Peyer's patch (tissue), 4 donors: ENCODE measurements around the gene GNAL. TPM values are rescaled to one million over a fixed set of nuclear protein-coding genes. Genes with fewer than 3 reads are reported as not detected.

ENCODE experiments used
- DNase-seq, 3 donors: peaks; one replicate each; pipeline ENCODE4 v3.0.0-alpha.2; 2017 to 2019
- H3K27ac ChIP-seq, 4 donors: fragments of 200-600 bp; sonication (generic); one replicate each; pipeline ENCODE4 v1.5.1; 2016 to 2019
- H3K27me3 ChIP-seq, 2 donors: fragments of 200-600 bp; sonication (generic); one replicate each; pipeline ENCODE4 v1.5.1; 2019
- H3K36me3 ChIP-seq, 3 donors: fragments of 200-600 bp; sonication (generic); one replicate each; pipeline ENCODE4 v1.5.1; 2016 to 2019
- H3K4me1 ChIP-seq, 4 donors: fragments of 200-600 bp; sonication (generic); one replicate each; pipeline ENCODE4 v1.5.1; 2016 to 2019
- H3K4me3 ChIP-seq, 4 donors: fragments of 200-600 bp; sonication (generic); 1 replicate in 3 of 4; 2 replicates in 1 of 4; pipeline ENCODE4 v1.5.1; 2016 to 2019; ENCODE audit warnings: mild to moderate bottlenecking in 1 of 4
- H3K9me3 ChIP-seq, 4 donors: fragments of 200-600 bp; sonication (generic); one replicate each; pipeline ENCODE4 v1.5.1; 2016 to 2019; ENCODE audit warnings: mild to moderate bottlenecking in 1 of 4
- CTCF ChIP-seq, 6 experiments: fragments of 450-650 bp in 4 of 6; fragments of 200-600 bp in 2 of 6; sonication (generic) in 1 of 6; IDR thresholded peaks; one replicate each; pipeline ENCODE4 v1.5.1; 2017 to 2019; ENCODE audit warnings: antibody characterized with exemption in 6 of 6, mild to moderate bottlenecking in 3 of 6, moderate library complexity in 1 of 6
- POLR2A ChIP-seq, 2 donors: fragments of 450-650 bp; IDR thresholded peaks; one replicate each; pipeline ENCODE4 v1.5.1; 2017; ENCODE audit warnings: antibody characterized with exemption in 2 of 2, mild to moderate bottlenecking in 2 of 2, moderate library complexity in 2 of 2
- total RNA-seq, 4 donors: library from RNA; depleted of rRNA; stranded (reverse); fragments of >200 nt; gene quantifications; one replicate each; pipeline ENCODE4 v1.1.0, GENCODE V29; 2016

The GNAL gene
- total RNA-seq, 4 donors from 2014 or later, result 2.5 to 7.4 (median 3.6) TPM

DNA sequence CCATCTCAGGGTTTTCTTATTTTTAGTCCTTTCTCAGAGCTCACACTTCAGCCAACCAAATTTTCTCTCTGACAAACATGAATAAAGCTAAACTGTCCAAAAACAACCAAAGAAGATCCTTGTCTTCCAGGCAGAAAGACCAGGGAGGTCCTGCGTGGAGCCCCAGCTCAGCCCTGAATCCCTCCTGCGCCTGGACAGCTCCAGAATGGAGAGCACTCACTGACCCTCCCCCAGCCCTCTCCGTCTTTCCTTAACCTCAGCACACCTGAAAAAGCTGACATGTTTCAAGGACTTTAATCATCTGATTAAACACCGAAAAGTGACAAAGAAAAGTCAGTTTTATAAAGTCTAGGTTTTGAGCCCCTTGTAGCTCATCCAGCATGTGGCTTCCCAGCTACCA is 22.9 kb upstream of the GNAL start:
- no peaks in the 10 kb centered on the region for H3K9me3 ChIP-seq
- H3K27me3 ChIP-seq, result no peaks in the 10 kb centered on the region
- no peaks in the 10 kb centered on the region for H3K4me1 ChIP-seq
- no peaks in the 10 kb centered on the region for H3K36me3 ChIP-seq
- H3K4me3 ChIP-seq, result no peak overlapping the region
- no peak for DNase-seq
- TF ChIP-seq CTCF (IDR thresholded peaks at IDR 0.05) (no peak), POLR2A (IDR thresholded peaks at IDR 0.05) (no peak)
- no peak overlapping the region for H3K27ac ChIP-seq

DNA sequence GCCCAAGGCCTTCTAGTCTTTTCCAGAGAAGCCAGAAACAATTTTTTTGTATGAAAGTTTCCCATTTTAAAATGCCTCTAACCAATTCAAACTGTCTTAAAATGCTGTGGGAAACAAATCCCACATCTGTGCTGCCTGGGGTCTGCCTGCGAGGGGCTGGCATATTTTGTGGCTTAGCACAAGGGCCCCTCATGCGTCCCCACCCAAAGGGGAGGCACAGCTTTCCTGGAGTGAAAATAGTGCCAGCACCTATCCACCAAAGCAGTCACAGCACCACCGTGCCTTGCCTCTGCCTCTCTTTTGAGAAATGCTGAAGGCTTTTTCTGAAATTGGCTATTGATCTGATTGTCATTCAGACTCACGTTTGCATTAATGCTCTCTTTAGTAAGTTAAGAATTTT is 22.2 kb upstream of the GNAL start:
- H3K27ac ChIP-seq, result no peak overlapping the region
- H3K4me1 ChIP-seq, result no peaks in the 10 kb centered on the region
- no peak for DNase-seq
- no peak overlapping the region for H3K4me3 ChIP-seq
- TF ChIP-seq POLR2A (IDR thresholded peaks at IDR 0.05) (no peak), CTCF (IDR thresholded peaks at IDR 0.05) (no peak)
- H3K36me3 ChIP-seq, result no peaks in the 10 kb centered on the region
- H3K9me3 ChIP-seq, result no peaks in the 10 kb centered on the region
- H3K27me3 ChIP-seq, result no peaks in the 10 kb centered on the region

- H3K36me3 ChIP-seq, result no peaks in the 10 kb centered on the region
Measured at GRCh38 chr18:11667578-11667977, 21.5 kb upstream of the GNAL start.

GRCh38 chr18:11668441-11669169 is 20.5 kb upstream of the GNAL start:
- H3K9me3 ChIP-seq, result no peaks in the 10 kb centered on the region
- no peak overlapping the region for H3K4me3 ChIP-seq
- H3K27me3 ChIP-seq, result no peaks in the 10 kb centered on the region
- DNase-seq, result no peak
- no peaks in the 10 kb centered on the region for H3K36me3 ChIP-seq
- no peak overlapping the region for H3K27ac ChIP-seq
- no peaks in the 10 kb centered on the region for H3K4me1 ChIP-seq
- TF ChIP-seq POLR2A (IDR thresholded peaks at IDR 0.05), result no peak
- TF ChIP-seq CTCF (IDR thresholded peaks at IDR 0.05), result no peak

More at GRCh38 chr18:11667578-11667977, 21.5 kb upstream of the GNAL start:
- H3K27ac ChIP-seq, result no peak overlapping the region
- no peak for TF ChIP-seq CTCF (IDR thresholded peaks at IDR 0.05)
- no peak for TF ChIP-seq POLR2A (IDR thresholded peaks at IDR 0.05)
- no peak overlapping the region for H3K4me3 ChIP-seq
- no peak for DNase-seq
- H3K4me1 ChIP-seq, result no peaks in the 10 kb centered on the region
- H3K27me3 ChIP-seq, result no peaks in the 10 kb centered on the region
- H3K9me3 ChIP-seq, result no peaks in the 10 kb centered on the region

GRCh38 chr18:11669271-11669947 is 19.7 kb upstream of the GNAL start:
- DNase-seq, result no peak
- Histone ChIP-seq H3K4me1 (no peaks in the 10 kb centered on the region), H3K9me3 (no peaks in the 10 kb centered on the region), H3K27me3 (no peaks in the 10 kb centered on the region), H3K36me3 (no peaks in the 10 kb centered on the region), H3K4me3 (no peak overlapping the region), H3K27ac (no peak overlapping the region)
- TF ChIP-seq CTCF (IDR thresholded peaks at IDR 0.05) (no peak), POLR2A (IDR thresholded peaks at IDR 0.05) (no peak)
